ENCODE results near the gene RIN3.

RIN3 gene

DNA sequence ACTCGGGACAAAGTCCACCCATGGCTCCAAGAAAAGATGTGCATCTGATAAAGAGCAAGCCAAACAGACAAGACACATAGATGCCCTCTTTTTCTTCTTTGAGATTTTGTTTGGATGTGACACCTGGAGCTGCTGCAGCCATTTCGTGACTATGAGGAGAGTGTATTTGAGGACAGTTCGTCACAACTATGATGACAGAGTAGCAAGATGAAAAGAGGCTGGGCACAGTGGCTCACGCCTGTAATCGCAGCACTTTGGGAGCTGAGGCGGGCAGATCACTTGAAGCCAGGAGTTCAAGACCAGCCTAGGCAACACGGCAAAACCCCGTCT, 213.3 kb downstream of the RIN3 start:
- DNase-seq: no peak

GRCh38 chr14:92728759-92729364, 215.3 kb downstream of the RIN3 start:
- no peak for DNase-seq

- no peak for DNase-seq
Observed at GRCh38 chr14:92729634-92730358, 216.2 kb downstream of the RIN3 start.

GRCh38 chr14:92731622-92732115, 218.1 kb downstream of the RIN3 start:
- DNase-seq: no peak

DNA sequence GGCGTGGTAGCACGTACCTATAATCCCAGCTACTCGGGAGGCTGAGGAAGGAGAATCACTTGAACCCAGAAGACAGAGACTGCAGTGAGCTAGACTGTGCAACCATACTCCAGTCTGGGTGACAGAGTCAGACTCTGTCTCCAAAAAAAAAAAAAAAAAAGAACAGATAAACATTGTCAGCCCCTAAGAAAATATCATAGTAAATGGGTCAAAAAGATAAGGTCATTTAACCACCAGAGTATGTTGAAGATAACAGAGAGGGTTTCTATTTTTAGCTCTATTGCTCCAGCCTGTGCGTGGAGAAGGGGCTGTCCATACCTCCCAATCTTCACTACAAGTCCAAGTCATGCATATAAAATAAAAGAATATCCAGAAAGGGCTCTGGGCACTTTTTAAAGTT, 219.4 kb downstream of the RIN3 start:
- no peak for DNase-seq

DNA sequence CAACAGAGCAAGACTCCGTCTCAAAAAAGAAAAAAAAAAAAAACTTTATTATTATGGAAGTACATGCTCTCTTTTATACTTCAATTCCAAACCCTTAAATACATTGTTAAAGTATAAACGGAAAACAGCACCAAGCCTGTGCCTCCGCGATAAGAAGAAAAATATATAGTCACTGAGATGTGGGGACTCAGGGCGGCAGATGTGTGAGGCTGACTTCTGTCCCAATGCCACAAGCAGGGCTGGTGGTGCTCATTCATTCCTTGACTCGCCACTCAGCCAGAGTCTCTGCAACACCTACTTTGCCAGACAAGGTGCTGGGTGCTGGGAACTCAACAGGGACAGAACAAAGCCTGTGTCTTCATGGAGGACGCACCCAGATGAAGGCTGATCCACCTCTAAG, 221.0 kb downstream of the RIN3 start:
- no peak for DNase-seq

DNA sequence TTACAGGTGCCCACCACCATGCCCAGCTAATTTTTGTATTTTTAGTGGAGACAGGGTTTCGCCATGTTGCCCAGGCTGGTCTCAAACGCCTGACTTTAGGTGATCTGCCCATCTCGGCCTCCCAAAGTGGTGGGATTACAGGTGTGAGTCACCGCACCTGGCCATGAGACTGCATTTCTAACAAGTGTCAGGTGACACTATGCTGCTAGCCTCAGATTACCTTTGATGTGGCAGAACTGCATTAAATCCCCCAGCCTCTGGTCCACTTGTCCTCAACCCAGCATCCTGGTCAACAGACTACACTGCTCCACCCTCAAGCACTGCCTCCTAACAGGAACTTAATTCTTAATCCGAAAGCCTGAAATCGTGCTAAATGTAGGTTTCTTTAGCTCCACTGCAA, 221.8 kb downstream of the RIN3 start:
- no peak for DNase-seq

- no peak for DNase-seq
Observed at GRCh38 chr14:92737206-92737605, 223.6 kb downstream of the RIN3 start.

DNA sequence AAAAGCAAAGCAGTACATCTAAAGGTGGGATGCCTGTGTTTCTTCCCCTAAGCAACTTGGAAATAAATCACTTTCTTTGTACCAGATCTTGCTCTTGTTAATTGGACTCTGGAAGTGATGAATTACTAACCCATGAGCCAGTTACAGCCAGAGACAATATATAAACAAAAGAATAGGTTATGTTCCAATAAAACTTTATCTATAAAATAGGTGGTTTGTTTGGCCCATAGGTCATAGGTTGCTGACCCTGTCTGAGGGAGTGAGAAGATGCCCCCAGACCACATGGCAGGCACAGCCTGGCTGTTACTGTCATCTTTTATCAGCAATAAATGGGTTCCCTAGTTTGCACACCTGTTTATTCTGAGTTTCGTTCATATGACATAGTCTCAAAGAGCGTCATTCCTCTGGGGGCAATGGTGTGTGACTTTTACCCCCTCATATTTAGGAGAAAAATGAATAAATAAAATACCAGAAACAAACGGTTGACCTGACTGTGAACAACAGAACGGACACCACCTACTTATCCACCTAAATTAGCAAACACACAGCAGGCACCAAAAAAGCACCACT, 224.1 kb downstream of the RIN3 start:
- DNase-seq: no peak

All from NCI-H748 treated with DMSO at 0.1 percent for 48 hours (cell line).